Activated CD8-positive, alpha-beta memory T cell treated with anti-CD3 and anti-CD28 coated beads for 4 hours (primary cell): ENCODE results near the gene PMEPA1.

Experiments
- DNase-seq, 2 donors: peaks; one replicate each; pipeline ENCODE4 v3.0.0-alpha.2; 2020; ENCODE audit warnings: low read depth in 2 of 2

The PMEPA1 gene

GRCh38 chr20:57711826-57712225 lies 2.0 kb upstream of the PMEPA1 start:
- DNase-seq = no peak

- DNase-seq = no peak
These were observed 1.5 kb upstream of the PMEPA1 start for GRCh38 chr20:57711311-57711712.

GRCh38 chr20:57710841-57711240 lies 1.0 kb upstream of the PMEPA1 start:
- DNase-seq = no peak

GRCh38 chr20:57708694-57709673 lies 831 bp downstream of the PMEPA1 start:
- peak in 1 of 2 donors; percentile 25 for DNase-seq

GRCh38 chr20:57707849-57708693 lies 1.7 kb downstream of the PMEPA1 start:
- DNase-seq = no peak

- DNase-seq = no peak
These were observed 2.5 kb downstream of the PMEPA1 start for GRCh38 chr20:57707320-57707719.

- no peak for DNase-seq
These were observed 4.5 kb downstream of the PMEPA1 start for GRCh38 chr20:57705127-57705899.

GRCh38 chr20:57704245-57704644 lies 5.6 kb downstream of the PMEPA1 start:
- no peak for DNase-seq

- no peak for DNase-seq
These were observed 6.8 kb downstream of the PMEPA1 start for GRCh38 chr20:57703013-57703412.

- DNase-seq = no peak
These were observed 7.3 kb downstream of the PMEPA1 start for GRCh38 chr20:57702521-57702920.

GRCh38 chr20:57702091-57702490 lies 7.7 kb downstream of the PMEPA1 start:
- DNase-seq = no peak

- no peak for DNase-seq
These were observed 8.2 kb downstream of the PMEPA1 start for GRCh38 chr20:57701651-57702050.

- DNase-seq = no peak
These were observed 8.7 kb downstream of the PMEPA1 start for GRCh38 chr20:57701090-57701489.

- no peak for DNase-seq
These were observed 10.4 kb downstream of the PMEPA1 start for GRCh38 chr20:57699395-57699794.

GRCh38 chr20:57698867-57699275 lies 10.9 kb downstream of the PMEPA1 start:
- no peak for DNase-seq

GRCh38 chr20:57698116-57698866 lies 11.5 kb downstream of the PMEPA1 start:
- peak; percentile 19 to 64 for DNase-seq

GRCh38 chr20:57697543-57697942 lies 12.3 kb downstream of the PMEPA1 start:
- no peak for DNase-seq

GRCh38 chr20:57696401-57696961 lies 13.3 kb downstream of the PMEPA1 start:
- DNase-seq = no peak

- DNase-seq = no peak
These were observed 13.9 kb downstream of the PMEPA1 start for GRCh38 chr20:57695940-57696339.

GRCh38 chr20:57695012-57695411 lies 14.8 kb downstream of the PMEPA1 start:
- no peak for DNase-seq

GRCh38 chr20:57694481-57694880 lies 15.3 kb downstream of the PMEPA1 start:
- no peak for DNase-seq
